GF-D8 (cell line): ENCODE measurements around the gene DNAJC1.

Experiments
- DNase-seq: peaks from one replicate; lab custom pipeline; 2025; lab: John Stamatoyannopoulos, UW

DNAJC1 gene

GRCh38 chr10:22010539-22010938 is 7.0 kb upstream of the DNAJC1 start:
- no peak for DNase-seq

GRCh38 chr10:22006379-22006884 is 2.9 kb upstream of the DNAJC1 start:
- DNase-seq: no peak

- DNase-seq: no peak
Measured at GRCh38 chr10:22005763-22006162, 2.2 kb upstream of the DNAJC1 start.

GRCh38 chr10:22003964-22004281 is 393 bp upstream of the DNAJC1 start:
- DNase-seq: no peak

- DNase-seq: no peak
Measured at GRCh38 chr10:22002591-22003176, 846 bp downstream of the DNAJC1 start.

- peak; percentile 79 for DNase-seq
Measured at GRCh38 chr10:21995557-21995956, 8.0 kb downstream of the DNAJC1 start.

- peak; percentile 28 for DNase-seq
Measured at GRCh38 chr10:21993360-21994001, 10.0 kb downstream of the DNAJC1 start.

GRCh38 chr10:21991785-21992184 is 11.7 kb downstream of the DNAJC1 start:
- DNase-seq: no peak

GRCh38 chr10:21990449-21990848 is 13.1 kb downstream of the DNAJC1 start:
- DNase-seq: peak; percentile 30

- peak; percentile 37 for DNase-seq
Measured at GRCh38 chr10:21989453-21990154, 13.9 kb downstream of the DNAJC1 start.

- DNase-seq: no peak
Measured at GRCh38 chr10:21985541-21985940, 18.0 kb downstream of the DNAJC1 start.

- DNase-seq: no peak
Measured at GRCh38 chr10:21981118-21981517, 22.4 kb downstream of the DNAJC1 start.

- DNase-seq: no peak
Measured at GRCh38 chr10:21980691-21981090, 22.8 kb downstream of the DNAJC1 start.

- no peak for DNase-seq
Measured at GRCh38 chr10:21978191-21978862, 25.2 kb downstream of the DNAJC1 start.

GRCh38 chr10:21976739-21977138 is 26.8 kb downstream of the DNAJC1 start:
- no peak for DNase-seq

GRCh38 chr10:21976280-21976679 is 27.2 kb downstream of the DNAJC1 start:
- DNase-seq: no peak

GRCh38 chr10:21975378-21975990 is 28.0 kb downstream of the DNAJC1 start:
- no peak for DNase-seq

- no peak for DNase-seq
Measured at GRCh38 chr10:21972584-21972983, 30.9 kb downstream of the DNAJC1 start.

GRCh38 chr10:21969326-21970287 is 33.9 kb downstream of the DNAJC1 start:
- DNase-seq: no peak

- no peak for DNase-seq
Measured at GRCh38 chr10:21964983-21965665, 38.4 kb downstream of the DNAJC1 start.

- DNase-seq: no peak
Measured at GRCh38 chr10:21962358-21962757, 41.2 kb downstream of the DNAJC1 start.
